ENCODE measurements around the gene DYNC1I1.

- TF ChIP-seq ZNF274 (IDR thresholded peaks at IDR 0.05; ENCODE audit: low read depth, low read length) (no peak), YY1 (IDR thresholded peaks at IDR 0.05; ENCODE audit: insufficient read depth, insufficient read length) (no peak)
Observed at GRCh38 chr7:95993380-95993779, 221.0 kb downstream of the DYNC1I1 start.
